GM12892 (cell line): ENCODE results near the gene CCNB2.

ENCODE experiments used
- POLR2AphosphoS5 ChIP-seq: IDR thresholded peaks from 2 replicates; pipeline ENCODE4 v1.6.1; 2011; ENCODE audit warnings: low read depth, low read length, control low read depth
- TAF1 ChIP-seq: IDR thresholded peaks from 2 replicates; pipeline ENCODE4 v1.6.1; 2011; ENCODE audit warnings: low read depth, mild to moderate bottlenecking, control low read depth, low read length, borderline replicate concordance

GRCh38 chr15:59119625-59120024, 14.7 kb downstream of the CCNB2 start:
- TF ChIP-seq TAF1: no peak
- no peak for TF ChIP-seq POLR2AphosphoS5
